Fibroblast of upper back skin (primary cell): ENCODE measurements around the gene SYT5.

Experiments
- DNase-seq: peaks from one replicate; pipeline ENCODE4 v3.0.0-alpha.2; 2013

The SYT5 gene

GRCh38 chr19:55145232-55145631 is 34.9 kb downstream of the SYT5 start:
- no peak for DNase-seq

- no peak for DNase-seq
Observed at GRCh38 chr19:55141696-55142095, 38.4 kb downstream of the SYT5 start.

GRCh38 chr19:55137915-55138314 is 42.2 kb downstream of the SYT5 start:
- DNase-seq: no peak

GRCh38 chr19:55136399-55137102 is 43.5 kb downstream of the SYT5 start:
- no peak for DNase-seq

- no peak for DNase-seq
Observed at GRCh38 chr19:55134736-55135135, 45.4 kb downstream of the SYT5 start.

GRCh38 chr19:55133639-55134444 is 46.2 kb downstream of the SYT5 start:
- no peak for DNase-seq

GRCh38 chr19:55132453-55133129 is 47.5 kb downstream of the SYT5 start:
- no peak for DNase-seq

- peak; percentile 71 for DNase-seq
Observed at GRCh38 chr19:55131421-55131820, 48.7 kb downstream of the SYT5 start.
